GM18858 (cell line): Measurements from ENCODE around the gene SPOCD1.

ENCODE experiments used
- ATAC-seq: cut with Tn5 transposase; IDR thresholded peaks from one replicate; pipeline ENCODE4 v1.9.1; 2021; ENCODE audit not compliant: unreplicated experiment

SPOCD1 gene

DNA sequence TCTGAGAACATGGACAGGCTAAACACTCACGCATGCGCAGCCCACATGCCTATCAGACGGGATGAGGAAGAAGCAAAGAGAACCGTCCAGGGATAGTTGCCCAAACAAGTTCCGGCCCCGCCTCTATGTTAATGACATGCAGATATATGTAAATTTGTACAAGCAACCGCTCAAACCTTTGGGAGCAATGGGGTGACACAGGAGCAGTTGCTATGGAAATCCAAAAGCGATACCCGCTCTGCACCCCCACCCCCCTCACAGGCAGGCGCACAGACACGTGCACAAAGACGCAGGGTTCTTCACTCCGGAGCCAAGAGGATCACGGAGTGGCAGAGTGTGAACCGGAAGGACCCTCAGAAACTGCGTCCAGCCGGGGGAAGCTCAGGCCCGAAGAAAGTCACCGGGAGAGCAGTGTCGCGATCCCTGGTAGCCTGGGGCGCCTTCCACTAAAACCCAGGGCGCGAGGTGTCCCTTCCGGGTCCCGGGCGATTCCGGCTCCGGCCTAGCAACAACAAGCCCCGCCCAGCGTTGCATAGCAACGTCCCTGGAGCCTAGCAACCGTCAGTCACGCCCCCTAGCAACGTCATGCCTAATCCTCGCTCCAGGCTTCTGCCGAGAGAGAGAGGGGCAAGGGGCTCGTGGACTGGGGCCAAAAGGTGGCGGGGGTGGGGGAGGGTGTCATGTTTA, 27.5 kb downstream of the SPOCD1 start:
- ATAC-seq, result no peak

DNA sequence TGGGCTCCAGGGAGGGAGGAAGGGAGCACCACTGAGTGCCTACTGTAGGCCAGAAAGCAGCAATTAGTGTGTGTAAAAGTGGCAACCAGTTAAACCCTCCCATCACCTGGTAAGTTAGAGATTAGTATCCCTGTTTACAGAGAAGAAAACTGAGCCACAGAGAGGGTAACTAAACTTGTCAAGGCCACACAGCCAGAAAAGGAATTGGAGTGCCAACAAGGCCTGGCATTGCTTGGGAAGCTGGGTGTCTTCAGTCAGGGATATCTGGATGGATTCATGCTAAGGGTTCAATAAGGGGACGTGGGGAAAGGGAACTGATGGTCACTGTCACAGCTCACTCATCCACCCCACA, 28.1 kb downstream of the SPOCD1 start:
- ATAC-seq, result no peak

DNA sequence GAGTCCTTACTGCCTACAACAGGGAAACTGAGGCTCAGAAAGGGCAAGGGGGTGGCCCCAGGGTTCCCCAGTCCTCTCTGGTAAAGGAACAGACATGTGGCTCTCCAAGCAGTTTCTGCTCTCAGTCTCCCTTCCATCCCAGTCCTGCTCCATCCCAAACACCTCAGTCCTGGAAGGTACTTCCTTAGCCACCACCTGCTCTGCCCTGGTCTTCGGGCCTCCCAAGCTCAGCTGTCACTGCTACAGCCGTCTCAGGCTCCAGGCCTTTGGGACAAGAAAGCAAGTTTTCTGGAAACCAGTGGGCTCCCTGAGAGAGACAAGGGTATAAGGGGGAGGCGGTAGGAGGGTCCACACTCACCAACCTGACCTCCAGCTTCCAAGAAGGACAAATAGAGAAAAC, 28.6 kb downstream of the SPOCD1 start:
- ATAC-seq, result no peak

DNA sequence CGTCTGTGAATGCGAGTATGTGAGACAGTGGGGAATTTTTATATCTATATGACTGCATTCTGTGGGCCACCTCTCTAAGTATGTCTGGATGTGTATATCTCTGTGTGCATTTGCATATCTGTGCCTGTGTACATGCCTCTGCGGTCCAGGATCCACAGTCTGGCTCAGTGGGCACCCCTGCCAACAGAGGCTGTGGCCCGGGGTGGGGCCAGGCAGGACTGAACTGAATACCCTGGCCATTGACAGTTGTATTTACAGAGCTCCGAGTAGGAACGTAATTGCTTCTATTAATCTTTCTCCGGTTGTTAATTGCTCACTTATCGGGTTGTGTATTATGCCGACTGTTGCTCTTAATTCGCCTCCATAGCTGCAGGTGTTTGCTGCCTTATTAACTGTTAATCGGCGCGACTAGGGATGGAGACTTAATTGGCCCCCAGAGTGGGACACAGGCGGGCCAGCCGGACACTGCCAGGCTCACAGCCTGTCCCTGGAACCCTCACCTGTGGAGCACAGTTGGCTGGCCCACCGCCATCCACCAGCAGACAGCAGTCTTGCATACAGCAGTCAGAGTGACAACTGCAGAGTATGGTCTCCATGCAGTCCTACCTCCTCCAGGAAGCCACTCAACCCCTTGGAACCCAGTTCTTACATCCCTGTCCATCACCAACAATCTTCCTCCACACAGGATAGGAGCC, 29.3 kb downstream of the SPOCD1 start:
- ATAC-seq, result no peak

DNA sequence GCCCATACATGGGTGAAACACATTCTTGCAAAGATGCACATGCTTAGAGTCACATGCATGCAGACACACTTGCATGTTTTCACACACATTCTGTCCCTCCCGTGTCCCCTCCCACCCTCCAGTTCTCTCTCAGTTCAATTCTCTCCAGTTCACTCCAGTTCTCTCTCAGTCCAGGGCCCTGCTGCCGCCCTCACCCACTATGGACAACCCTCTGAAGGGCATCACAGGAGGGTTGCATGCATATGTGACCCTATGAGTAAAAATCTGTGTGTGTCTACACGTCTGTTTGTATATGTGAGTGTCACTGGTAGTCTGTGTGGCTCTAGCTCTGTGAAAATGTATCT, 29.9 kb downstream of the SPOCD1 start:
- ATAC-seq, result no peak

DNA sequence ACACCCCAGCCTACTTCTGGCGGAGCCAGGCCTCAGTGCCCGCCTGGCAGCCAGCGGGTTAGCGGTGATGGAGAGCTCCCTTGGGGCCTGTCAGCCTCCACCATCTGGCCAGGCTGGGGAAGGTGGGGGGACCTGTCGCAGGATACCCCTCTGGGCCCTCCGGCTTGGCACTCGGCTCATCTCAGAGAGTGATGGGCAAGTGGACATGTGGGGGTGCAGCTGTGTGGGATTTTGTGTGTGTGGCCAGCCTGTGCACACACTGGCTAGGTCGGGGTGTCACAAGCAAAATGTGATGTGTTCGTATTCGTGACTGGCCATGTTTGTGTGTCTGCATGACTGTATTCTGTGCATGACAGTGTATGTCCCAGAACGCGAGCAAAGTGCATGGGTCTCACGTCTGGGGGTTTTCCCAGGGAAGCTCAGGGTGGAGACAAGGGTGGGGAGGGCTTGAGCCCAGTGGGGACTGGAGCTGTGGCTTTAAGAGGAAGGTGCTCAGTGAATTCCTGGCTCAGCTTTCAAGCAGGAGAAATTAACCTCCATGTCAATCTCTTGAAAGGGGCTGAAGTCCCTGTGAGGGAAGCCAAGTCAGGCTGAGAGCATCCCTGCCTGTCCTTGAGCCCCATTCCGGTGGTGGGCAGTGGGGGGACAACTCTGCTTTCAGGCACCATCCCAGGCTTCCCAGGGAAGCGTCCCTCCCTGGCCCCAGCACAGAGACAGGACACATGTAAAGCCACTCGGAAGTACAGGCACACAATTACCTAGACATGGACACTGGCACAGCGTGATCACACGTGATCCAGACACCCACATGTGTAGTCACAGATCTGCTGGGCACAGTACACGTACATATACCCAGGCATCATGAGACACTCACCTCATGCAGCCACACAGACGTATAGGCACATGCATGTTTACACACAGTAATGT, 30.5 kb downstream of the SPOCD1 start:
- ATAC-seq, result no peak

DNA sequence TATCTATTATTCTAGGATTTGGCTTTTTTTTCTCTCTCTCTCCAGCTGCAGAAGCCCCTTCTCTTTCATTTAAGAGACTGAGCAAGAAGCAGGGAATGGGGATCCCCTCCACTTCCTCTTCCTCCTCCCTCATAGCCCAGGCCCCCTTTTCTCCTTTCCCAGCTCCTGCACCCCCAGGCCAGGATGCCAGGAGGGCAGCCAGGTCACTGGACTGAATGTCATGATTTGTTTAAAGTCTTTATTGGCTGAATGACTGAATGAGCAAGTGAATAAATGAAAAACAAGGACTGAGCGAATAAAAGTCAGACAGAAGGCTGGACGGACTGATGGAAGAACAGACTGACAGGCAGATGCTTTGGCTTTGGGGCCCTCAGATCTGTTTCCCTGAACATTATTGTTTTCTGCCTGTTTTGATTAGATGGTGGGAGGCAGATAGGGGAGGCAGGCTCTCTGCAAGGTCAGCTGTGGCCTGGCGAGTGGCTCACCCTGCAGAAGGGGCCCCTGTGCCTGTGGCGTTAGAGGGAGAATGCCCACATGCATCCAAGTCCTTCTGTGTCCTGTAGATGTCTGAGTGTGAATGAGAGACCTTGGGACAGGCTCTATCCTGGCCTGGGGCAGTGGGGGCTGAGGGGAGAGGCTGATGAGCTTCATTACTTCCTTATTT, 31.3 kb downstream of the SPOCD1 start:
- ATAC-seq, result no peak

DNA sequence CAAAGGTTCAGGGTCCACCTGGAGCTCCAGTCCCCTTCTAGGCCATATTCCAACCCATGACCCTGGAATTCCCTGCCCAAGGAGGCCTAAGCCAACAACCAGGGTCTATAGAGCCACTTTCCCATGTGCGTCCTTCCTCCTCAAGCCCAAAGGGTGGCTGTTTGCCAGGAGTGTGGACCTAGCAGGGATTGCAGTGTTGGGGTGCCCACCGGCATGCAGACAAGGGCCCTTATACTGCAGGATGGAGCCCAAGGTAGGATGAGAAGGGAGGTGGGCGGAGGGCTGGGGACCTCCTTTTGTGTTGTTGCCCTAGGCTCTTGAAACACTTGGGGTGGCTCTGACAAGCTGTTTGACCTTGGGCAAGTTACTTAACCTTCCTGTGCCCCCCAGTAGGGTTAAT, 32.0 kb downstream of the SPOCD1 start:
- ATAC-seq, result no peak

DNA sequence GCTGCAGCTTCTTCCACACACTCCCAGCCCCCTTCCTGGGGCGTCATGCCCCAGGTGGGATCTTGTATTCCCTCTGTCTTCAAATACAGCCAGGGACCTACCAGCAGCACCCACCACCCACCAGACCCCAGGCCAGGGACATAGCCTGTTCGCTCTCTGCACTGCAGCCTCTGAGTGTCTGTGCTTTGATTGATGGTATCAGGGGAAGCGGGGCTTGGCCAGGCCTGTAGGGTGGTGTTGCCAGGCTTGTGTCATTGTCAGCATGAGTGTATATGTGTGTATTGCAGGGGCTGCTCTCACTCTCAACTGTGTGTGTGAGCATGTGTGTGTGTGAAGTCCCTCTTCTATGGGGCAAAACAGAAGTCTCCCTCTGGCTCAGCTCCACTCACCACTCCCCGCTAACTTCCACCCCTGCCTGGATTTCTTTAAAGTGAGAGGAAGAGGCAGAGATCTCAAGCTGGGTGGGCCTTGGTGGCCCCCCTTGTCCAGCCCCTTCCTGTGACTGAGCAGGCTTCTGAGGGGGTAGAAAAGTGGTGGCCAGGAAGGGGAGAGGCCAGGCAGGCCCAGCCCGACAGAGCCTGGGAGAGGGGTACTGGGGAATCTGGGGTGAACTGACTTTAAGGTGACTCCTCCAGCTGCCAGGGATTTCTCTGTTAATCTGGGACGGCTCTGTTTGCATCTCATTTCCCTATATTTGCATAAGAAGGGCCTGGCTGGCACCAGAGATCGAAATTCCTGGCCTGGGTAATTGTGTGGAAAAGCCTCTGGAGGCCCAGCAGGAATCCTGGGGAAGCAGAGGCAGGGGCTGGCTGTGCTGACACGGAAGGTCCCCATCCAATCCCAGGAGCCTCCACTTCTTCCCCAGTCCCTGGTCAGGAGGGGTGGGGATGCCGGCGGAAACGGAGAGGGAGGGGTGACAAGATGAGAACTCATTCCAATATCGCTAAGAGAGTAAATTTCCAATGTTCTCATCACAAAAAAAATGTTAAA, 33.1 kb downstream of the SPOCD1 start:
- no peak for ATAC-seq

DNA sequence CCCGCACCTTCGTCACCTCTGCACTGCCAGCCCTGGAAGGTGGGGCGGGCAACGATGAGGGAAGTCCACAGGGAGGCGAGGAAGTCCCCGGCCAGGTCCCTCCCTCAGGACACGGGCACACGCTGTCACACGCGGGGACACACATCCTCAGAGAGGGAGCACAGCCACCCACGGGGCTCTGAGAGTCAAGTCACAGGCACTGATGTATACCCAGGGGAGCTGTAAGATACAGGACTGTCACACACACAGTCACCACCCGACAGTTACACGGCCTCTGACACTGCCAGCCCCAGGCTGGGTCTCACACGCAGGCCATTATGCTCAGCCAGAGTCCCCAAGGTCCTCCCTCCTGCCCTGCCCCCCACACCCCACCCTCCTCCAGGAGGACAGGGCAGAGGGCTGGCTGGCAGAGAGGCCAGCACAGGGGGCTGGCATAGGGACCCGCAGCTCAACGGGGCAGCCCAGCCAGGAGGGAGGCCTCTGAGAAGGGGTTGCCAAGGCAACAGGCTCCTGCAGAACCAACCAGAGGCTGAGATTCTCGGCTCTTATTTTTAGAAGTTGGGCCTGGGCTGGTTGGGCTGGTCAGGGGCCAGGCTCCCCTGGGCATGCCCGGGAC, 34.0 kb downstream of the SPOCD1 start:
- ATAC-seq, result no peak

DNA sequence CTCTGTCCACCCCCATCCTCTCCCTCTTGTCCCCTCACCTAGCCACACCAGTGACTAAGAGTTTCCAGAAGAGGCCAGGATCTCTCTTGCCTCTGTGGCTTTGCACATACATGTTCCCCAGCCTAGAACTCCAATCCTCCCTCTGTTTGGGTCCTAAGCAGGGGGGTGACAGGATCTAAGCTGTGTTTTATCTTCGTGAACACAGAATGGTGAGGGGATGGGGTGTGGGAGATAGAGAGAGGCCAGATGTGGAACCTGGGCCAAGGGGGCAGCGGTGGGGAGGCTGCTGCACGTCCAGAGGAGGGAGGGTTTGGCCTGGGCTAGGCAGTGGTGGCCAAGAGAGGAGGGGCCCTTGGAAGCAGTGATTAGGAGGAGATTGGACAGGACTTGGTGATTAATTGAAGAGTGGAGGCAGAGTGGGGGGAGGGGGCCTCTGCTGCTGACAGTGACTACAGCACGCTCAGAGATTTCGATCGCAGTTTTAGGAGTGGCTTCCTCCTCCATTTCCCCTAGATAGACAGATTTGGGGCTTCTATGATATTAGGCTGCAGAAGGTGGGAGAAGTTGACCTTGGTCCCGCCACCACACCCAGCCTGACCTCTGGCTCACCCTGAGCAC, 34.6 kb downstream of the SPOCD1 start:
- no peak for ATAC-seq

DNA sequence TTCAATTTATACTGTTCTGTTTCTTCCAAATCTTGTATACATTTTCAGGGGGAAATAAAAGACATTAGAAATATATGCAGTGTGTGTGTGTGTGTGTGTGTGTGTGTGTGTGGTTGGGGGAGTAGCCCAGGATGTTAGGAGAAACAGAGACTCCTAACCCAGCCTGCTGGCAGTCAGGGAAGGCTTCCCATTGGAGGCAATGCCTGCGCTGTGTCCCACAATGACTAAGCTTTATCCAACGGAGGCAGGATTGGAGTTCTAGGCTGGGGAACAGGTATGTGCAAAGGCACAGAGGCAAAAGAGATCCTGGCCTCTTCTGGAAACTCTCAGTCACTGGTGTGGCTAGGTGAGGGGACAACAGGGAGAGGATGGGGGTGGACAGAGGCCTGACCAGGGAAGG, 35.2 kb downstream of the SPOCD1 start:
- no peak for ATAC-seq

DNA sequence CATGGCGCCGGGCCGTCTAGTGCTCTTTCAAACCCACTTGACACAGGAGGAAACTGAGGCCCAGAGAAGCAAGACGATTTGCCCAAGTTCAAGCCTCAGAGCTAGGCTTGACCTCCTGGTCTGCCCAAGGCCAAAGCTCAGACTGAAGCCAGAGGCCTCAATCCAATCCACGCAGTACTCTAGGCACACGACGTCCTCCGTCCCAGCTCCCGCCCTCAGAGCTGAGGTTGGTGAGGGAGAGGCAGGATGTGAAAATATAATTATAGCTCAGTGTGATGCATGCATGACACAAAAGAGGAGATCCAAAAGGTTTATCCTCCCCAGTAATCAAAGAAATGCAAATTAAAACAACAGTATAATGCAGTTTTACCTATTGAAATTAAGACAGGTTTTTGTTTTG, 36.1 kb downstream of the SPOCD1 start:
- no peak for ATAC-seq

DNA sequence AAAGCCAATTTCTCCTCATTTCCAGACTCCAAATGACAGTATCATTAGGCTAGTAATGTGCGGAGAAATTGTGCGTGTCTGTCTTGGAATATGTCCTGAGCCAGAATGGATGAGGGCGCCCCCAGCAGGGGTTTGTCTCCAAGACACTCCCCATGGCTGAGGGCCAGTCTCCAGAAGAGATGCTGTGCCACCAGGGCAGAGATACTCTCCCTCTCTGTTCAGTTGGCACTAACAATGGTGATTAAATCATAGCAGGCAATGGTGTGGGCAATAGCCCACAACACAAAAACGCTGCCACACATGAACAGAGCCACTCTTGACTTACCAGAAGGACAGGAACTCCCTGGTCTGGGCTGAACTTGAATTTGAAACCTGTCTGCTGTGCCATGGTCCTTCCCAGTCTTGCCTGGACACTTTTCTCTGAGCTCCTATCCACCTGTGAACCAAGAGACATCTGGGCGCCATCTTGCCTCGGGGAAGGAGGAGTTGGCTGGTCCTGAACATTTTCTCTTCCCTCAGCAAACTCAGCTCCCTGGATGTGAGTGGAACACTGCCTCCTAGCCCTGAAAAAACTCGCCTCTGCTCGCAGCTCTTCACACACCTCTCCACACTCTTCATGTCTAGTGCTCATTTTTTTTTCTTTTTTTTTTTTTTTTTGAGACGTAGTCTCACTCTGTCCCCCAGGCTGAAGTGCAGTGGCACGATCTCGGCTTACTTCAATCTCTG, 36.9 kb downstream of the SPOCD1 start:
- ATAC-seq, result no peak

DNA sequence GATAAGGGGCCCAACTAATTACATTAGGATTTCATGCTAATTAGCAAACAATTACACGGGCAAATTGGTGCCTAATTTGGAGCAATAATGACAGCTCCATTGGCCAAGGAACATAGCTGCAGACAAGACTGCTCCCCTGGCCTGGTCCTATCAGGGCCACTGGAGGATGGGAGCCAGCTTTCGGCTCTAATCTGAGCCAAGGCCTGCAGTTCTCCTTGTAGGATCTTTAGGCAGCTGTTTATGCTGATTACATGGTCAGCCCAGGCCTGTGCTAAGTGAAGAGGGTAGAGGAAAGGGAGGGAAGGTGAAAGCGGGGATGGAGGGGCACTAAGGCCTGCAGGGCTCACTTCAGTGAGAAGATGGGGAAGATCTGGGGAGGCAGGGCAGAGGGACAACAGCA, 39.3 kb downstream of the SPOCD1 start:
- no peak for ATAC-seq

DNA sequence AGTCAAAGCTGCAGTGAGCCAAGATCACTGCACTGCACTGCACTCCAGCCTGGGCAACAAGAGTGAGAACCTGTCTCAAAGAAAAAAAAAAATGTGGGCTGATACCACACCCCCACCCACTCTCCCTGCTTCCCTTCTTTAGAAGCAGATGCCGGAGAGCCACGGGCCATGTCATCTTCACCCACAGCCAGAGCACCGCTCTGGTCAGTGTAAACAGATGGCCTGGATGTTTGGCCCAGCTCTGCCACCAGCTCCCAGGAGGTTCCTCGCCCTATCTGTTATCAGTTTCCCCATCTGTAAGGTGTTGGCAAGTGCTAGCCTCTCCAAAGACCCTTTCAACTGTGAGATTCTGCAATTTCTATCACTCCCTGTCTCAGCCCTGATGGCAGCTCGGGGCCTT, 39.8 kb downstream of the SPOCD1 start:
- no peak for ATAC-seq

DNA sequence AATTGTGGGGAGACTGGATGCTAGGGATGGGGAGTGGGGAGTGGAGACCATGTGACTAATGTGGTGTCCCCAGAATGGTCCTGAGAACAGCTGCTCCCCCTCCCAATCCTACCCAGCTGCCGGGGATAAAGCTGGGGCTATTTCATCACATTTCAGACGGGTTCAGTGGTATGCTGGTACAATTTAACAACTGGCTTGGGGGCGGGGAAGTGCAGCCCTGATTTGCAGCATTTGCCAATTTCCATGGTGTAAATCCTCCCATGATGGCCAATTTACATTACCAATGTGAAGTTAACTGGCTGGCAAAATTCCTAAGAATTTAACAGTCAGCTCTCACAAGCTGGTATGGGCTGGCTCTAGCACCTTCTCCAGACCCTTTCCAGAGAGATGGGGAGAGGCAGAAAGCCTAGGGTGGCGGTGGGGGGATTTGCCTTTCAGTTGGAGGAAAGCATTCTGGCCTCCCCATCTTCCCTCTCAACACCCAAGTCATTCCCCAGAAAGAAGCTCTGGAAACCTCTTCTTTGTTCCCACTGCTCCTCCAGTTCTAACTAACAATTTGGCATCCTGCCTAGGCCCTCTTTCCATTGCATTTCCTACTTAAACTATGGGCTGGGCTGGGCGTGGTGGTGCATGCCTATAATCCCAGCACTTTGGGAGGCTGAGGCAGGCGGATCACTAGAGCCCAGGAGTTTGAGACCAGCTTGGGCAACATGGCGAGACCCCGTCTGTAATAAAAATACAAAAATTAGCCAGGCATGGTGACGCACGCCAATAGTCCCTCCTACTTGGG, 40.4 kb downstream of the SPOCD1 start:
- ATAC-seq, result no peak

DNA sequence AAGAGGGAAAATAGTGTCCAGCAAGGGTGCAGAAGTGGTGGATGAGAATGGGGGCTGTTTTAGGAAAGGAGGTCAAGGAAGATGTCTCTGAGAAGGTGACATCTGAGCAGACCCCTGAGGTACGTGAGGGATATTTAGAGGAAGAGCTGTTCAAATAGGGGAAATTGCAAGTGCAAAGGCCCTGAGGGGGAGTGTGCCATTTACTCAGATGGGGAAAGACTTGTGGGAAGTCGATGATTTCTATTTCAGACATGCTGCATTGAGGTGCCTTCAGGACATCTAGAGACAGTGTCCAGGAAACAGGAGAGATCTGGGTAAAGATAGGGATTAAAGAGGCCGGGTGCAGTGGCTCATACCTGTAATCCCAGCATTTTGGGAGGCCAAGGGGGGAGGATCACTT, 41.3 kb downstream of the SPOCD1 start:
- no peak for ATAC-seq
